IMR-90 (cell line): Measurements from ENCODE around the gene FRK. TPM values are rescaled to one million over a fixed set of nuclear protein-coding genes. Genes with fewer than 3 reads are reported as not detected.

ENCODE experiments used
- ATAC-seq: fragments of 200-7000 bp; cut with Tn5 transposase; 2 replicates; pipeline ENCODE4 v1.9.1; 2020; ENCODE audit warnings: low read depth, mild to moderate bottlenecking, moderate library complexity
- BruUV-seq: library from RNA; stranded (reverse); fragments of 400-500 nt; replicated peaks from 2 replicates; lab custom pipeline; 2021; lab: Mats Ljungman, UMichigan
- CTCF ChIA-PET: fragments of 300-600 bp; formaldehyde crosslinking; extraction: SDS; loops from one replicate; lab custom pipeline; 2021; ENCODE audit warnings: antibody characterized with exemption; lab: Yijun Ruan, JAX
- POLR2A ChIA-PET: fragments of 300-600 bp; sonication (Branson Sonifier 250); formaldehyde crosslinking; loops from one replicate; lab custom pipeline; 2022; ENCODE audit warnings: antibody characterized with exemption; ENCODE audit not compliant: unreplicated experiment; lab: Charles Lee
- DNase-seq: peaks from one replicate; pipeline ENCODE4 v3.0.0; 2013
- H2AFZ ChIP-seq: replicated peaks from 2 replicates; pipeline ENCODE3; 2013; ENCODE audit warnings: low read length, mild to moderate bottlenecking; ENCODE audit not compliant: poor library complexity
- H2AK5ac ChIP-seq: 2 replicates; pipeline ENCODE4 v1.6.1; 2013; ENCODE audit warnings: low read depth, low read length, inconsistent platforms
- H2AK9ac ChIP-seq: replicated peaks from 2 replicates; pipeline ENCODE3; 2013; ENCODE audit warnings: mild to moderate bottlenecking, low read depth, low read length, moderate library complexity; ENCODE audit not compliant: poor library complexity
- H2BK120ac ChIP-seq: 2 replicates; pipeline ENCODE4 v1.6.1; 2013; ENCODE audit warnings: low read depth, low read length, inconsistent platforms
- H2BK15ac ChIP-seq: 3 replicates; pipeline ENCODE4 v1.6.1; 2013; ENCODE audit warnings: low read depth, low read length, inconsistent platforms
- H2BK20ac ChIP-seq: 2 replicates; pipeline ENCODE4 v1.6.1; 2013; ENCODE audit warnings: low read depth, mild to moderate bottlenecking, inconsistent platforms, low read length, moderate library complexity
- H2BK5ac ChIP-seq: 2 replicates; pipeline ENCODE4 v1.6.1; 2013; ENCODE audit warnings: mild to moderate bottlenecking, low read depth, low read length, inconsistent platforms; ENCODE audit not compliant: poor library complexity, severe bottlenecking
- H3K14ac ChIP-seq: replicated peaks from 2 replicates; pipeline ENCODE4 v1.6.1; 2013; ENCODE audit warnings: low read depth, low read length, inconsistent platforms
- H3K18ac ChIP-seq: 2 replicates; pipeline ENCODE4 v1.6.1; 2013; ENCODE audit warnings: low read depth, low read length, control low read depth
- H3K23ac ChIP-seq: 2 replicates; pipeline ENCODE4 v1.6.1; 2013; ENCODE audit warnings: low read depth, low read length, inconsistent platforms
- H3K27ac ChIP-seq: 2 replicates; pipeline ENCODE4 v1.5.1; 2013; ENCODE audit warnings: mild to moderate bottlenecking, control low read depth, low read length; ENCODE audit not compliant: insufficient read depth
- H3K27me3 ChIP-seq: 2 replicates; pipeline ENCODE4 v1.6.1; 2013; ENCODE audit warnings: low read length; ENCODE audit not compliant: control insufficient read depth, insufficient read depth
- H3K36me3 ChIP-seq: 2 replicates; pipeline ENCODE4 v1.6.1; 2013; ENCODE audit warnings: low read length, mixed read lengths; ENCODE audit not compliant: control insufficient read depth, insufficient read depth
- H3K4ac ChIP-seq: 2 replicates; pipeline ENCODE4 v1.6.1; 2013; ENCODE audit warnings: low read depth, low read length, inconsistent platforms
- H3K4me1 ChIP-seq: 2 replicates; pipeline ENCODE4 v1.6.1; 2013; ENCODE audit warnings: low read length, mixed read lengths; ENCODE audit not compliant: control insufficient read depth, insufficient read depth
- H3K4me2 ChIP-seq: 2 replicates; pipeline ENCODE4 v1.6.1; 2013; ENCODE audit warnings: low read depth, mild to moderate bottlenecking, control low read depth, low read length, moderate library complexity
- H3K4me3 ChIP-seq: 2 replicates; pipeline ENCODE4 v1.5.1; 2013; ENCODE audit warnings: low read depth, mild to moderate bottlenecking, control low read depth, low read length, moderate library complexity; ENCODE audit not compliant: insufficient read depth
- H3K56ac ChIP-seq: 2 replicates; pipeline ENCODE4 v1.6.1; 2013; ENCODE audit warnings: low read length, inconsistent platforms; ENCODE audit not compliant: insufficient read depth; ENCODE audit errors: extremely low read depth
- H3K79me1 ChIP-seq, 2 experiments: 2 replicates each; pipeline ENCODE4 v1.6.1; 2013; ENCODE audit warnings: low read length in 2 of 2, inconsistent platforms in 1 of 2, low read depth in 1 of 2
- H3K9ac ChIP-seq: 2 replicates; pipeline ENCODE4 v1.6.1; 2013; ENCODE audit warnings: low read depth, low read length, control low read depth
- H3K9me1 ChIP-seq: 2 replicates; pipeline ENCODE4 v1.6.1; 2013; ENCODE audit warnings: low read length, inconsistent platforms; ENCODE audit not compliant: insufficient read depth
- H3K9me3 ChIP-seq: 2 replicates; pipeline ENCODE4 v1.6.1; 2013; ENCODE audit warnings: low read length; ENCODE audit not compliant: control insufficient read depth, insufficient read depth
- H4K20me1 ChIP-seq: 2 replicates; pipeline ENCODE4 v1.6.1; 2013; ENCODE audit warnings: low read length, inconsistent platforms; ENCODE audit not compliant: insufficient read depth
- H4K5ac ChIP-seq: 2 replicates; pipeline ENCODE4 v1.6.1; 2013; ENCODE audit warnings: mild to moderate bottlenecking, low read depth, low read length, control low read depth
- H4K8ac ChIP-seq, 2 experiments: 2 replicates each; pipeline ENCODE4 v1.6.1; 2013; ENCODE audit warnings: low read depth in 2 of 2, low read length in 2 of 2, control low read depth in 1 of 2, inconsistent platforms in 1 of 2
- H4K91ac ChIP-seq: 2 replicates; pipeline ENCODE4 v1.6.1; 2013; ENCODE audit warnings: low read depth, low read length, inconsistent platforms; ENCODE audit not compliant: insufficient read depth
- BHLHE40 ChIP-seq: fragments of 150-350 bp; IDR thresholded peaks from 2 replicates; pipeline ENCODE4 v1.6.1; 2016; ENCODE audit warnings: mild to moderate bottlenecking, low read depth, low read length
- SMC3 ChIP-seq: fragments of 150-350 bp; IDR thresholded peaks from 2 replicates; pipeline ENCODE4 v1.6.1; 2016; ENCODE audit warnings: low read depth, mild to moderate bottlenecking, antibody characterized with exemption, low read length, moderate library complexity
- WGBS, 2 experiments: methylation state at CpG; one replicate each; pipeline versions ENCODE4 v1.1.5 to v1.1.7; 2013; ENCODE audit warnings: missing lambda C conversion rate in 2 of 2; ENCODE audit not compliant: insufficient read length in 1 of 2; ENCODE audit errors: extremely low coverage in 2 of 2; 5-methylcytosine and 5-hydroxymethylcytosine counted together
- dilution Hi-C: fragments of 300-500 bp; cut with HindIII; formaldehyde crosslinking; loops from one replicate; pipeline ENCODE4 v1.14.3; 2018; ENCODE audit warnings: low sequenced_read_pairs; ENCODE audit not compliant: unreplicated experiment
- in situ Hi-C: fragments of 300-500 bp; cut with MboI; formaldehyde crosslinking; loops from 3 replicates; pipeline ENCODE4 v1.14.3; 2019; ENCODE audit warnings: low sequenced_read_pairs, inconsistent platforms, mixed read lengths
- intact Hi-C: fragments of 100-400 bp; cut with micrococcal nuclease; formaldehyde crosslinking; loops from 2 replicates; pipeline ENCODE4 v1.10.0; 2022
- polyA plus RNA-seq, 3 experiments: library from polyadenylated mRNA; depleted of rRNA; stranded (reverse); fragments of >200 nt; gene quantifications; 2 replicates each; pipeline ENCODE4 v1.2.3, GENCODE V29; 2012; ENCODE audit warnings: low replicate concordance in 1 of 3
- total RNA-seq: library from RNA; depleted of rRNA; stranded (reverse); fragments of >200 nt; gene quantifications from 2 replicates; pipeline ENCODE4 v1.2.3, GENCODE V29; 2012

Gene FRK
- total and polyA plus RNA-seq, 2 of the 4 experiments (the other 2 are of a cell fraction): under 0.01 to 0.02 TPM

DNA sequence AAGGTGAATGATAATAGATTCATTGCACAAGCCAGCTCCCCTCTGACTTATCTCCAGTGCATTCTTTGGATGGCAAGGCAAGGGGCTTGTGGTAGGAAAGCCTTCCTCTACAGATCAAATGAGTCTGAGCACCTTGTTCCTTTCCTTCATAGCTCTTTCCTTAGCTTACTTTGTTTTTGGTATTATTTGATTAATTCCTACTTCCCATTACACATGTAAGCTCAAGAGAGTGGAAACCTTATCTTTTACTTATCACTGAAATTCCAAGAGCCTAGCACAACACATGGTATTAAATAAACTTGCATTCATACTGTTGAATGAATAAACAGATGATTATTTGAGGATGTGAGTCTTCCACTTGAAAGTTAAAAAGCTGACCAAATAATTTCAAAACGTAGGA is 41.7 kb downstream of the FRK start:
- H3K9me1 ChIP-seq: no peaks in the 10 kb centered on the region
- intact Hi-C loops (loop anchor here (10.0 kb wide), 2 partner anchors 186 to 404 kb away; no protein-coding TSS in a partner anchor), in situ Hi-C loops (no loop called here), dilution Hi-C loops (no loop called here)
- no peaks in the 10 kb centered on the region for H3K79me1 ChIP-seq
- no peak overlapping the region for H2AK5ac ChIP-seq
- no peak overlapping the region for H2AK9ac ChIP-seq
- peak overlapping the region; percentile 45; the same call in 1 of the 2 replicates for H3K27ac ChIP-seq
- no peak overlapping the region for H3K4ac ChIP-seq
- no peak overlapping the region for H4K91ac ChIP-seq
- no peaks in the 10 kb centered on the region for H3K27me3 ChIP-seq
- peak; percentile 50 for ATAC-seq
- H4K8ac ChIP-seq: no peak overlapping the region
- no peak overlapping the region for H3K14ac ChIP-seq
- no TSS peak for BruUV-seq
- H3K9me3 ChIP-seq: no peaks in the 10 kb centered on the region
- peak overlapping the region; percentile 5; the same call in 1 of the 2 replicates for H3K4me2 ChIP-seq
- H2BK5ac ChIP-seq: no peak overlapping the region
- 0 out of 2 replicates have a peak overlapping the region, but pooled peaks have one; percentile 45 for H4K5ac ChIP-seq
- H3K18ac ChIP-seq: peak overlapping the region; percentile 82
- no peaks in the 10 kb centered on the region for H4K20me1 ChIP-seq
- WGBS, 2 experiments: no CpG with 5 or more reads among the region's 1 CpG
- TF ChIP-seq BHLHE40 (no peak), SMC3 (no peak)
- H3K4me1 ChIP-seq: peaks cover 7% of the 10 kb centered on the region
- ChIA-PET POLR2A (no interaction called here), CTCF (interaction anchor here (0.9 kb wide), 1 partner anchor 78 kb away, joined by 4 read pairs; no protein-coding TSS in a partner anchor)
- peak; percentile 33 for DNase-seq
- no peak overlapping the region for H2BK15ac ChIP-seq
- H3K4me3 ChIP-seq: no peak overlapping the region
- H3K9ac ChIP-seq: no peak overlapping the region
- no peaks in the 10 kb centered on the region for H3K36me3 ChIP-seq
- no peak overlapping the region for H2BK120ac ChIP-seq
- H3K56ac ChIP-seq: no peak overlapping the region
- no peak overlapping the region for H3K23ac ChIP-seq
- no peak overlapping the region for H2AFZ ChIP-seq
- no peak overlapping the region for H2BK20ac ChIP-seq
